ENCODE data around the gene UPB1.
A peak's percentile ranks its signal among the peaks of the same experiment; 100 is the strongest.

UPB1 gene

GRCh38 chr22:24455039-24455438 lies 40.1 kb upstream of the UPB1 start:
- Histone ChIP-seq H3K4me2 (ENCODE audit: low read depth, low read length, poor library complexity, severe bottlenecking) (no peak overlapping the region), H3K4me1 (ENCODE audit: insufficient read depth, low read length, poor library complexity, severe bottlenecking) (peaks cover 16% of the 10 kb centered on the region), H3K36me3 (ENCODE audit: insufficient read depth, low read length) (no peaks in the 10 kb centered on the region), H2AFZ (ENCODE audit: low read length) (peak overlapping the region; percentile 50; the same call in 1 of the 2 replicates), H3K9ac (ENCODE audit: low read depth, low read length, poor library complexity, severe bottlenecking) (no peak overlapping the region), H3F3A (ENCODE audit: low read depth) (no peaks in the 10 kb centered on the region), H3K9me2 (replicated peaks; ENCODE audit: low read depth, low read length) (no peaks in the 10 kb centered on the region), H3K4me3 (ENCODE audit: low read length, poor library complexity, severe bottlenecking) (no peak overlapping the region), H4K20me1 (ENCODE audit: insufficient read depth, low read length, poor library complexity, severe bottlenecking) (no peaks in the 10 kb centered on the region), H3K9me3 (ENCODE audit: insufficient read depth, low read depth, low read length) (no peaks in the 10 kb centered on the region), H3K27me3 (ENCODE audit: insufficient read depth, low read length, poor library complexity, severe bottlenecking) (no peaks in the 10 kb centered on the region), H3K79me2 (ENCODE audit: insufficient read depth, low read length) (no peaks in the 10 kb centered on the region)
- no peak for TF ChIP-seq CTCF (conservative IDR thresholded peaks at IDR 0.05; ENCODE audit: low read length)
- no peak for TF ChIP-seq EZH2phosphoT487 (IDR thresholded peaks at IDR 0.05; ENCODE audit: borderline replicate concordance)

- Histone ChIP-seq H4K20me1 (ENCODE audit: insufficient read depth, low read length, poor library complexity, severe bottlenecking) (no peaks in the 10 kb centered on the region), H3K27me3 (ENCODE audit: insufficient read depth, low read length, poor library complexity, severe bottlenecking) (no peaks in the 10 kb centered on the region), H3K79me2 (ENCODE audit: insufficient read depth, low read length) (no peaks in the 10 kb centered on the region), H3K9ac (ENCODE audit: low read depth, low read length, poor library complexity, severe bottlenecking) (no peak overlapping the region), H3F3A (ENCODE audit: low read depth) (no peaks in the 10 kb centered on the region), H3K4me2 (ENCODE audit: low read depth, low read length, poor library complexity, severe bottlenecking) (no peak overlapping the region), H3K9me2 (replicated peaks; ENCODE audit: low read depth, low read length) (no peaks in the 10 kb centered on the region), H3K9me3 (ENCODE audit: insufficient read depth, low read depth, low read length) (no peaks in the 10 kb centered on the region), H3K36me3 (ENCODE audit: insufficient read depth, low read length) (no peaks in the 10 kb centered on the region), H3K4me1 (ENCODE audit: insufficient read depth, low read length, poor library complexity, severe bottlenecking) (peaks cover 15% of the 10 kb centered on the region), H3K4me3 (ENCODE audit: low read length, poor library complexity, severe bottlenecking) (no peak overlapping the region), H2AFZ (ENCODE audit: low read length) (no peak overlapping the region)
- no peak for TF ChIP-seq EZH2phosphoT487 (IDR thresholded peaks at IDR 0.05; ENCODE audit: borderline replicate concordance)
- TF ChIP-seq CTCF (conservative IDR thresholded peaks at IDR 0.05; ENCODE audit: low read length), result no peak
Measured at GRCh38 chr22:24455751-24456426, 39.2 kb upstream of the UPB1 start.

GRCh38 chr22:24457894-24458420 lies 37.2 kb upstream of the UPB1 start:
- H3K36me3 ChIP-seq (ENCODE audit: insufficient read depth, low read length), result no peaks in the 10 kb centered on the region
- H3K4me3 ChIP-seq (ENCODE audit: low read length, poor library complexity, severe bottlenecking), result no peak overlapping the region
- no peak overlapping the region for H2AFZ ChIP-seq (ENCODE audit: low read length)
- TF ChIP-seq CTCF (conservative IDR thresholded peaks at IDR 0.05; ENCODE audit: low read length) (no peak), EZH2phosphoT487 (IDR thresholded peaks at IDR 0.05; ENCODE audit: borderline replicate concordance) (no peak)
- no peaks in the 10 kb centered on the region for H3K27me3 ChIP-seq (ENCODE audit: insufficient read depth, low read length, poor library complexity, severe bottlenecking)
- H4K20me1 ChIP-seq (ENCODE audit: insufficient read depth, low read length, poor library complexity, severe bottlenecking), result no peaks in the 10 kb centered on the region
- H3F3A ChIP-seq (ENCODE audit: low read depth), result no peaks in the 10 kb centered on the region
- no peaks in the 10 kb centered on the region for H3K9me3 ChIP-seq (ENCODE audit: insufficient read depth, low read depth, low read length)
- peaks cover 11% of the 10 kb centered on the region for H3K4me1 ChIP-seq (ENCODE audit: insufficient read depth, low read length, poor library complexity, severe bottlenecking)
- no peak overlapping the region for H3K4me2 ChIP-seq (ENCODE audit: low read depth, low read length, poor library complexity, severe bottlenecking)
- no peaks in the 10 kb centered on the region for H3K9me2 ChIP-seq (replicated peaks; ENCODE audit: low read depth, low read length)
- no peaks in the 10 kb centered on the region for H3K79me2 ChIP-seq (ENCODE audit: insufficient read depth, low read length)
- H3K9ac ChIP-seq (ENCODE audit: low read depth, low read length, poor library complexity, severe bottlenecking), result no peak overlapping the region
